UCSD-AML1 (cell line): Measurements from ENCODE around the gene ADAM15.
A peak's percentile ranks its signal among the peaks of the same experiment; 100 is the strongest.

Experiments used
- DNase-seq: peaks from one replicate; lab custom pipeline; 2025; ENCODE audit not compliant: unreplicated experiment; lab: John Stamatoyannopoulos, UW

ADAM15 gene, protein sequence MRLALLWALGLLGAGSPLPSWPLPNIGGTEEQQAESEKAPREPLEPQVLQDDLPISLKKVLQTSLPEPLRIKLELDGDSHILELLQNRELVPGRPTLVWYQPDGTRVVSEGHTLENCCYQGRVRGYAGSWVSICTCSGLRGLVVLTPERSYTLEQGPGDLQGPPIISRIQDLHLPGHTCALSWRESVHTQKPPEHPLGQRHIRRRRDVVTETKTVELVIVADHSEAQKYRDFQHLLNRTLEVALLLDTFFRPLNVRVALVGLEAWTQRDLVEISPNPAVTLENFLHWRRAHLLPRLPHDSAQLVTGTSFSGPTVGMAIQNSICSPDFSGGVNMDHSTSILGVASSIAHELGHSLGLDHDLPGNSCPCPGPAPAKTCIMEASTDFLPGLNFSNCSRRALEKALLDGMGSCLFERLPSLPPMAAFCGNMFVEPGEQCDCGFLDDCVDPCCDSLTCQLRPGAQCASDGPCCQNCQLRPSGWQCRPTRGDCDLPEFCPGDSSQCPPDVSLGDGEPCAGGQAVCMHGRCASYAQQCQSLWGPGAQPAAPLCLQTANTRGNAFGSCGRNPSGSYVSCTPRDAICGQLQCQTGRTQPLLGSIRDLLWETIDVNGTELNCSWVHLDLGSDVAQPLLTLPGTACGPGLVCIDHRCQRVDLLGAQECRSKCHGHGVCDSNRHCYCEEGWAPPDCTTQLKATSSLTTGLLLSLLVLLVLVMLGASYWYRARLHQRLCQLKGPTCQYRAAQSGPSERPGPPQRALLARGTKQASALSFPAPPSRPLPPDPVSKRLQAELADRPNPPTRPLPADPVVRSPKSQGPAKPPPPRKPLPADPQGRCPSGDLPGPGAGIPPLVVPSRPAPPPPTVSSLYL

DNA sequence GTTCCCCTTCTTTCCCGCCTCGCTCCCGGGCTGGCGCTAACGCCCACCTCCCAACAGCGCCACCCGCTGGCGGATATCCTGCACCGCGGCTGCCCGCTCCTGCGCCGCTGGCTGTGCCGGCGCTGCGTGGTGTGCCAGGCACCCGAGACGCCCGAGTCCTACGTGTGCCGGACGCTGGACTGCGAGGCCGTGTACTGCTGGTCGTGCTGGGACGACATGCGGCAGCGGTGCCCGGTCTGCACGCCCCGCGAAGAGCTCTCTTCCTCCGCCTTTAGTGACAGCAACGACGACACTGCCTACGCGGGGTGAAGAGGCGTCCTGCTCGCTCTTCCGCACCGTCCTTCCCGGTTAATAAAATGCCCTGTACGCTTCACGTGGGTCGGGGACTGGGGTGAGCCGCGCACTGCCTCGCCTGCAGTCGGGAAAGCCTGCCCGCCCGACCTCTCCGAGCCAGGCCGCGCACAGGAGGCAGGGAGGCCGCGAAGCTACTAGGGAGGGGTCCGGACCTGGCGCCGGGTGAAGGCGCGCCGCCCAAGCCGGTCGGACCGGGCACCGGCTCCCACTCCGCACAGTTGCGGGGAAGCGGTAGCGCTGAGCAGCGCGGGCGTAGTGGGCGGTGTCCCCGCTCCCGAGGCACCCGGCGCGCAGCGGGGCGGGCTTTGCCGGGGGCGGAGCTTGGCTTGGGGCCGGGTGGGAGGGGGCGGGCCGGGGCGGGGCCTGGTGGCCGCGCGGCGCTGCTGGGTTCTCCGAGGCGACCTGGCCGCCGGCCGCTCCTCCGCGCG lies at the start of gene ADAM15:
ADAM15 (plus strand) TSS at position 757 of the 782 bp plus-strand sequence. CDS start 71 bp downstream, outside the sequence.
- DNase-seq, result peak; percentile 89

DNA sequence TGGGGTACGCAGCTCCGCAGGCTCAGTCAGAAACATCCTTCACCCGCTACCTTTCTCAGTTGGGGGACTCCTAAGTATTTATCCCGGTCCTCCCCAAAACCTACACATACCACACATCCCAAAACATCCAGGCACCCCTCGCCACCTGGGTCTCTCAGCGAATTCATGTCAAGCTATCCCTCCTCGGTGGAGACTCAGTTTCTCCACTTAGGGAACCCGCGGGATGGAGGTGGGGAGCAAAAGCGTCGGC lies 49.8 kb upstream of the ADAM15 start:
- no peak for DNase-seq

DNA sequence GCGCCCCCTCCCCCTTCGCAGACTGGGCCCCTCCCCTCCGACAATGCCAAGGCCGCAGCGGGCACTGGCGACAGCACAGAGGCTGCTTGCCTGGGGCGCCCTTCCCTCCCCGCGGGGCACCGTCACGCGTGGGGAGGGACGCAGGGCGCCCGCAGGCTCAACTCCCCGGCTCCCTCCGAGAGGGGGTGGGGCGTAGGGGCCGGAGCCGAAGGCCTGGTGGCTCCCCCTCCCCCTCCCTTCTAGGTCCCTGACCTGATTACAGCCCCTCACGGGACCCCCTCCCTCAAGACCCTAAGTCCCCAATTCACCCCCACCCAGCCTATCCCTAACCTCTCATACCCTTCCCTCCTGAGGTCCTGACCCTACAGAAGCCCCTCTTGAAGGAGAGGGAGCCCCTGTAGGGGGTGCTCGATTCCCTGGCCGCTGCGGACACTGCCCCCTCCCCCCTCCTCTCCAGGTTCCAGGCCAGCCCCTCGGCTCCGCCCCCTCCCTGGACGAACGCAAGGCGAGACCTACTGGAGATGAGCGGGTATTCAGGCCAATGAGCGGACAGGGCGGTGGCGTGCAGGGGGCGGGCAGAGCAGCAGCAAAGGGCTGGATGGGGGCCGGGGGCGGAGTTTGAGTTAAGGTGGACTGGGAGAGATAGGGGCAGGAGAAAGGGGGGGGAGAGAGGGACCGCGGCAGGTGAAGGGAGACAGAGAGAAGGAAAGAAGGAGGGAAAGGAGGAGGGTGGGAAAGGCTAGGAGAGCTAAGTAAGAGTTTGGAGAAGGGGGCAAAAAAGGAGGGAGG lies 49.2 kb upstream of the ADAM15 start:
- DNase-seq, result peak; percentile 99

DNA sequence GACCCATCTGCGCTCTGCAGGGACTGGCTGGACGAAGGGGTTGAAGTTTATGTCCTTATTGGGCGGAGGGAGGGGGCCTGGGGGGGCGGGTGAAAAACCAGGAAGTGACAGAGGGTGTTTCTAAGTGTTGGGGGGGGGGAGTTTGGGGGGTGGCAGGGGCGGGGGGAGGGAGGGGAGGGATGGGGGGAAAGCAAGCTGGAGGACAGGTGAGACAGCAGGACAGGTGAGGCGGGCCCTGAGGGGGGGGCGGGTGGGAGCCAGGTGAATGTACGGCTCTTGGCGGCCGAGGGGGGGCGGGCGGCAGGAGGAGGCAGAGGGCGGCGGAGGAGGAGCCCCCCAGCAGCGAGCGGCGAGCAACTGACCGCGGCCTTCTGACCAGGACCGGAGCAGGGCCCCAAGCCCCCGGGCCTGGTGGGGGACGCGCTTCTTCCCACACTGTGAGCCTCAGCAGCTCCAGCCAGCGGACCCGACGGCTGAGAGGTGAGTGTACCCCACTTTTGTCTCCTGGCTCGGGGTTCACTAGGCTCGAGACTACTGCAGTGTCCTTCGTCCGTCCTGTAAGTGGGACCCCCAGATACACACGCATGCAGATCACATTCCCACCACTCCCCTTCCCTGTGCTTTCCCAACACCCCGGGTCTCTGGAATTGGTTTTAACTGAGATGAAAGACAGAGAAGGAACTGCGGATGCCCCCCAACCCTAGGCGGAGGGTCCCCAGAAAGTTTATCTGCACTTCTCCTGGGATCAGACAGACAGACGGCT lies 48.5 kb upstream of the ADAM15 start, which contains the start of gene ZBTB7B:
ZBTB7B (plus strand) TSS at position 339 of the 763 bp plus-strand sequence. CDS start 11,859 bp downstream, outside the sequence.
- peak; percentile 51 for DNase-seq

DNA sequence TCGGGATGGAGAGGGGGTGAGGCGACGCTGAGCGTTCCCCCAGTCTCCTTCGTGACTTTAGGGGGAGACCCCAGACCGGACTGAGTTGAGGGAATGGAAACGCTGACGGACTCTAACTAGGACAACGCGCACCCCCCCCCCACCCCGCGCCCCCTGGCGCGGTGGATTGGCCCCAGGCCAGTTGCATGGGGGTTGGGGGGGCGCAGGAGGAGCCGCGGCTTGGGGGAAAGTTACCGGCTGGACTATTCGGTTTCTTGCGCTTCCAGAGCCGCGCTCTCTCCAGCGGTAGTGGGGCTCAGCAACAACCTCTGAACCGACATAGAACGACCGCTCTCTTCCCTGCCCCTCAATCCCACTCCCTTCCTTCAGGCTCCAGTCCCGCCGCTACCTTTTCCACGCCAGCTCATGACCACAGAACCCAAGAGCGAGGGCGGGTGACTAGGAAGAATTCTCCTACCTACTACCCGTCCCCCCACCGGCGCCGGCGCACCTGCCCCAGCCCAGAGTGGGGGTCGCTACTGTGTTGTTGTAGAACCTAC lies 47.8 kb upstream of the ADAM15 start:
- DNase-seq, result peak; percentile 51

DNA sequence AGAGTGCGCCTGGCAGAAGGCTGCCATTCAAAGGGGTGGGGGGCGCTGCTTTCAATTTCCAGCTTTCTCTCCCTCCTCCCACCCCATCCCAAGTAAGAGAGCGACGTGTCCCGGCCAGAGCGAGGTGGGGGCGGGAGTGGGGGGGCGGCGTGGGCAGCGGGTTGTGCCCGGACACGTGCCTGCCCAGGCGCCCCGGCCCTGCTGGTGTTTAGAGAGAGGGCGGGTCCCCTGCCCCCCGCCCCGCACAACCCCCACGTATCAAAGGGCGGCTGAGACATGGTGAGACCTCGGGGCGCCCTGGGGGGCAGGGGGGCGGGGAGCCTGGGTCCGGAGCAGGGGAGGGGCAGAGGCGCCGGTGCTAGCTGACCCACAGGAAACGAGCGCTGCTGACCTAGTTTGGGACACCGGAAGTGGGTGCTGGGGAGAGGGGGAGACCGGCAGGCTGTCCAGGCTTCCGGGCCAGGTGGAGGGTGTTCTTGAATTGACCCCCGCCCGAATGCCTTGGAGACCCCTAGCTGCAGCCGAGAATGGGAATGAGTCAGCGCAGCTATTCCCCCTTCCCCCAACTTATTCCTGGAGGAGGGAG lies 47.3 kb upstream of the ADAM15 start:
- DNase-seq, result peak; percentile 60

DNA sequence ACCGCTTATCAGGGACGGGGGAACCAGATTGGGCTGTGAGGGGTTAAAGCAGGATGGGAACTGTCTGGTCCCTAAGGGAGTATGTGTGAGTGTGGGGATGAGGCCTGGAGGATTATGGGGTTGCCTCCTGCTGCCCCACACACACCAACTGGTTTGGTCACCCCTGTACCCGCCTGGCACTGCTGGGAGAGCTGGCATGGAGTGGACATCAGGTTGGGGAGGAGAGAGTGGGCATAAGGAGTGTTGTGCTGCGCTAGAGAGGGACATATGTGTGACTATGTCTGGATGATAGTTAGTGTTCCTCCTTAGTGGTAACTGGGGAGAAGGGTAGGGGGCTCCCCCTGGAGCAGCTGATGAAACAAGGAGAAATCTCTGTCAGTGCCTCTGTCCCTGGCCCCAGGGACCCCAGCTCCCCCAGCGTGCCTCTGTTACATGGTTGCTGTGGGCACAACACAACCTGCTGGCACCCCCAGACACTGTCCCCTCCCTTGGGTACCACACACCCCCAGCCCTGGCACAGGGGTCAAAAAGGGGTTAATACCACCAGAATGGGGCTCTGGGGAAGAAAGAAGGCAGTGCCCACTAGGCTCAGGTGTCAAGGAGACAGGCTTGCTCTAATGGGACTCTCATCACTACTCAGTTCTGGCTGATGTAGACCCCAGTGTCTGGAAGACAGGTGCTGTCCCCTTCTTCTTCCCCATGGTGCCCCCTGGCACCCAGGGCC lies 46.6 kb upstream of the ADAM15 start:
- no peak for DNase-seq

DNA sequence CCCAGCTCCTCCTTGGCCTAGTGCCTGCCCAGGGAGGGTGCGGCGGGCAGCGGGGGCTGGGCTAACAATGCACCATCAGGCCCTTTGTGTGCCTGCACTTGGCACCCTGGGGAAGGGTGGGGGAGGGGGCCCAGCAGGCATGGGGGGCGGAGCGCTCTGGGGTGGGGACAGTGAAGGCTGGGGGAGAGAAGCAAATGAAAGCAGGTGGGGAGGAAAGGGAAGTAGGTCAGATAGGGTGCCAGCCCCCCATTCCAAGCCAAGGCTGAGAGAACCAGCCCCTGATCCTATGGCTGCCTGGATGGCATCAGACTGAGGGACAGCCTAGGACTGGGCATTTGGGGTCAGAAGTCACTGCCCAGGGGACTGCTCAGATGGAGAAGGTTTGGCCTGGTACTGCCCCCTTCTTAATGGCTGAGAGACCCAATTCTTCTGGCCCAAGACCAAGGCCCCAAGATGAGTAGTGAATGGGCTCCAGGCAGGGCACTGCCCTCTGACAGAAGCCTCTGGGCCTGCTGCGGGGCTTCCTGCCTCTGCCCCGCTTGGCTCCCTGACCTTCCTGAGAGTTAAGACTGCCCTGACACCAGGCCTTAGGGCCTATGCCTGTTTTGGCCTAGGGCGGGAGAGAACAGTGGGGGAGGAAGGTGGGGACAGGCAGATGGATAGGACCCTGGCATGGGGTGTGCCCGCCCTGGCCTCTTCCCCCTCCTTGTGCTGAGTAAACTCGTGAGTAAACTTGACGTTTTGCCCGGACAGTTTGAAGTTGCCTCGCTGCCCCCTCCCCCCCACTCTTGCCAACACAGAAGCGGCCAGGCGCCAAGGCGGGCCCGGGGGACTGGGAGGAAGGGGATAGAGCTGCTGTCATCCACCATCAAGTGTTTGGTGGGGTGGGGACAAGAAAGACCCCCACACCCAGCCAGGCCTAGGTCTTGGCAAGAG lies 45.8 kb upstream of the ADAM15 start:
- DNase-seq, result no peak

DNA sequence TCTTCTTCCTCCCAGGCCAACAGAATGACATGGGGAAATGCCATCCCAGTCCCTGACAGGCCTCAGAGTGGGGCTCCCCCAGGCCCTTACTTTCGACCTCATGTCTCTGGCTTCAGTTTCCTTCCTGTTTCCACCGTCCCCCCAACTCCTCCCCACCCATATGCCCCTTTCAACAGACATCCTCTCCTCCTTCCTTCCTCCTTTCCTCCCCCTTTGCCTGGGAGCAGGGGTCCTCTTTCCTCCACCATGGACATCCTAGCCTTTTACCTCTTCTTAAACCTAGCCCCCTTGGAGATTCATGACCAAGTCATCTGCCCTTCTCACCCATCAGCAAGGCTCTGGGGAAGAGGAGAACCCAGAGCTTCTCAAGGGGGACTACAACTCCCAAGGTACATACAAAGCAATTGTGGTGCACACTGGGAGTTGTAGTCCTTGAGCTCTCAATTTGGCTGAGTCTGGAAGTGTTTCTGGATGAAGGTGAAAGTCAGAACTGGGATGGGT lies 44.5 kb upstream of the ADAM15 start:
- peak; percentile 54 for DNase-seq

DNA sequence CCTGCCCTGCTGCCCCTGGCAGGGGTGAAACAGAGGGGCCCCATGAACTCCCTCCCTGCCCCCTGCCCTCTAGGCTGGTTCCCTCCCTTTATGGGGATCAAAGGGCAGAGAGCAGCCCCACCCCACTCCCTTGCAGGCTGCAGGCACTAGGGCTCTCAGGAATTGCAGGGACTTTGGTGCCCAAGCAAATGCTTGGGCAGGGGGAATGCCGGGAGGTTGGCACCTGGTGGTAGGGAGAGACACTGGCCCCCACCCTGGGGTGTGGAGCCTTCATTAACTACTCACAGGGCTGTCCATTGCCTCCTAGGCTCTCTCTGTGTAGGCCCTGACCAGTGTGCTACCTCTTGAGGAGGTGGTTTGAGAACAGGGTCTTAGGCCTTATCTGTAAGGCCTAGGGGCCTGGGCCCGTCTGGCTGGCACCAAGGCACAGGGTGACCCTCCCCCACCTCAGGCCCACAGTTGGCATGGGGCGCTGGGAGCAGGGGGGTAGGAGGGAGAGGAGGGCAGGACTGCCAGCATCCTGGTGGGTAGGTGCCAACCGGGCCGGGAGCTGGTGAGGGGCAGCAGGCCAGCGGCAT lies 43.8 kb upstream of the ADAM15 start:
- no peak for DNase-seq

DNA sequence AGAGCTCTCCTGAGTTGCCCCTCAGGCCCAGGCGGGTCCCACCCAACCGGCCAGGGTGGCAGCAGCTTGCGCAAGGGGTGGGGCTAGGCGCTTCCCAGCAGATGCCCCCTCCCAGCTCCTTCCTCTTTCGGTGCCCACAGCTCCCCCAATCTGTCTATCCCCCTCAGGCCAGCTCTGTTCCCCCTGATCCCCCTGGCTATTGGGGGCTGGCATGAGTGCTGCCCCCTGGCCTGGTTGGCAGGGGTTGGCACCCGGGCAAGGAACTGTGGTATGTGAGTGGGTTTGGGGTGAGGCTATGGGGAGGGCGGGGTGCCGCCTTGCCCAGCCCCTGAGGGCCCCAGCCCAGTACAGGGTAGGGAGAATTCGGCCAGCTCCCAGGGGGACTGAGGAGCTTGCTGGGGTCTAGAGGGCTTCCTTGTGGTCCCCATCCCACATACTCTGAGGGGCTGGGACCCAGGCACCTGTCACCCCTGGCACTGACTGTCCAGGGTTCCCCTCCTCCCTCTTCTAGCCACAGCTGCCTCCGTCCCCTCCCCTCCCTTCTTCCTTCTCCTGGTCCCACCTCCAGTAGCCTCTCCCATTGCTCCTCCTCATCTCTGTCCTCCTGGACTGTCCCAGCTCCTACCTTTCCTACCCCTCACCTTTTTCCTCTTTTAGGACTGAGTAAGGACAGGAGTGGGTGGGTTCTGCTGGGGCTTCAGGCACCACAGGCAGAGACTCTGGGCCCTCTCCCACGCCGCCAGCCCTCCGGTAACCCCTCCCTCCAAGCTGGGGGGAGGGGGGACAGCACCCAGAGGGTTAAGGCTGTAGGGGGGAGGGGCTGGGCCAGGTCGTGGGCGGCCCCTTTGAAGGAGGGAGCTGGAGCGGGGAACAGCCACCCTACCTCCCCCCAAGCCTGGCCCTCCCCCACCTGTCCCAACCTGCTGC lies 42.8 kb upstream of the ADAM15 start:
- DNase-seq, result peak; percentile 52

DNA sequence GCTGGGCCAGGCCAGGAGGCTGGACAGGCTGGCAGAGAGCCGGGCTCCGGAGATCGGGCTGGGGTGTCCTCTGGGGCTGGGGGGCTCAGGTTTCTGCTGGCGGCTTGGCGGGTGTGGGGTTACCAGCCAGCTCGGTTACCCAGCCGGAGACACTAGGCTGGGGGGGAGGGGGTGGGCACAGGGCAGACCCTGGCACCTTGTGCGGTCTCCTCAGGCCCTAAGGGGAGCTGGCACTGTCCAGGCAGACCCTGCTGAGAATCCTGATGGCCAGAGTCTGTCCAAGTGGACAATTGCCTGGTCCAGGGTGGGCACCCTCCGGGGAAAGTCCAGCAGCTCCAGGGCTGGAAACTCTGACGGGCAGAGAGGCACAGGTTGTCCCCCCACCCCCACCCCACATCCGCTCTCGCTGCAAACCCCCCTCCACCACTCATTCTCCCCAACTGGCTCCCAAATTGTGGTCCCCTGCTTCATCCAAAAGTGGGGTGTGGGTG lies 41.9 kb upstream of the ADAM15 start:
- no peak for DNase-seq

DNA sequence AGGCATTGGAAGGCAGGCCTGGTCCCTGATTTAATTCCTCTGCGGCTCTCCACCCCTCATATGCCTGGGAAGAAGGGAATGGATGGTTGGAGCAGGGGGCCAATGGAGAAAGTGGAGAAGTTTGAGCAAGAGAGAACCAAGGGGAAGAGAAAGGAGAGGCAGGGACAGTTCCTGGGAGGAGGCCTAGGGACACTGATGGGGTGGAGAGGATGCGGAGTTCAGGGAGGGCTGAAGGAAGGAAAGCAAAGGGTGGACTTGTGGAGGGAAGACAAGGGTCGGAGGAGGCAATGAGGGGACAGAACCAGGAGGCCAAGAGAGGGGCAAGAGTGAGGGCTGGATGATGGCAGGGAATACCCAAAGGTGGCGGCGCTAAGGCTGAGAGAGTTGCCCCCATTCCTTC lies 41.4 kb upstream of the ADAM15 start:
- no peak for DNase-seq

DNA sequence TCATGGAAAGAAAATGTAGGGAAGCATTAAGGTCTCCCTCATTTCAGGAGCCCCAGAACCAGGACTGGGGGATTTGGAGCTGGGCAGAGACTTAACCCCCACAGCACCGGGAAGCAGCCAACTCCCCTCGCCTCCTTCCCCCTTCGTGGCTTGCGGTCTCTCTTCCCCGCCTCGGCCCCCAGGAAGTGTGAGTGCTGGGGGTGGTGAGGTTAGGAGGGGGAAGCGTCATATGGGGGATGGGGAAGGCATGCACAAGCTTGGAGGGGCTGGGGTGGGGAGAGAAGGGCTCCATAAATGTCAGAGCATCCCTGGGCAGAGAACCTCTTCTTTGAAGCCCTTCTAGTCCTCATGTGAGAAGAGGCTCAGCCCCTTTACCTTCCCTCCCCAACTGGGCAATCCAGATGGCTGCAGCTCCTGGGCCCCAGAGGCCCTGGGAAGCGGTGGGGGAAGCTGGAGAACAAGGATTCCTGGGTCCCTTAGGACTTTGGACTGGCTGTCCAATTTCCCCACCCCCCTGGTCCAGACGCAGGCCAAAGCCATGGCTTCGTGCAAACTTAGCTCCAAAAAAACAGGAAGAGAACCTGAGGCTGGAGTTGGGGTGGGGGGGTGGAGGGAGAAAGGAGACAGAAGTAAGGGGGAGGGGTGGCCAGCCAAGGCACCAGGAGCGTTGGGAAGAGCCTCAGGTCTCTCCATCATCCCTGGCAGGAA lies 40.8 kb upstream of the ADAM15 start:
- peak; percentile 57 for DNase-seq

DNA sequence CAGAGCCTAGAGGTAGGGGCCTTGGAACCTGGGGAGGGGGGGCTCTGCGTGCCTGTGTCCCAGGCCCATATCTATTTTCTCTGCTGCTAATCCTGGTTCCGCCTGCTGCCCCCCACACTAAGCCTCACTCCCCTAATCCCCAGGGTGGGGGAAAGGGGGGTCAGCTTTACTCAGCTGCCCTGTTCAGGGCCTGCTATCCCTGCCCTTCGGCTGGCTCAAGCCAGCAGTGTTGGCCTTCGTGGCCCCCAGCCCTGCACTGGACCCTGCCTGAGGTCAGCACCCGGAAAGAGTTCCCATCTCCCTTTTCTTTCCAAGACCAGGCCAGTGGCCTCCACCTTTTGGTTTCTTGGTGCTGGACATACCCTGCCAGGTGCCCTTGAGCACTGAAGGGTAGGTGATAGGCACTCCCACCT lies 40.1 kb upstream of the ADAM15 start:
- no peak for DNase-seq
